Measurements from ENCODE around the gene ESAM. TPM values are rescaled to one million over a fixed set of nuclear protein-coding genes. Genes with fewer than 3 reads are reported as not detected.
A peak's percentile ranks its signal among the peaks of the same experiment; 100 is the strongest.

The ESAM gene
- total and polyA plus RNA-seq, 3 experiments from 2014 or later, result 0.35 to 0.77 TPM; not detected in 1

GRCh38 chr11:124800226-124800929 is 38.3 kb upstream of the ESAM start, which contains the start of gene MSANTD2:
TSS of gene MSANTD2 (minus strand) at chr11:124800406. CDS start at chr11:124800380, 26 bp downstream.
- H3K27ac ChIP-seq (ENCODE audit: low read depth, low read length), result peak within 1 kb of the TSS; percentile 94
- H3K4me3 ChIP-seq (ENCODE audit: low read length), result peak within 1 kb of the TSS; percentile 95
- peak; percentile 70 to 83 (median 80) for DNase-seq
- peak within 1 kb of the TSS; percentile 91 to 97 (median 93) for H3K4me3 Mint-ChIP-seq
- H3K36me3 ChIP-seq (ENCODE audit: insufficient read depth, low read length), result no peaks in the 10 kb centered on the region
- ChIA-PET CTCF (interaction anchor here (1.3 to 4.5 kb wide), 9 partner anchors 13 to 131 kb away, joined by 3 to 40 read pairs (median 6); partner anchors contain the start of genes SIAE and SPA17), POLR2A (interaction anchor here (0.5 to 2.2 kb wide), 6 partner anchors 40 to 311 kb away, joined by 3 to 7 read pairs (median 4); partner anchors contain the start of genes TBRG1 and TMEM218)
- peaks cover 25 to 43% (median 29%) of the 10 kb centered on the region in 3 donors for H3K4me1 Mint-ChIP-seq
- peaks cover 29% of the 10 kb centered on the region for H3K4me1 ChIP-seq (ENCODE audit: insufficient read depth, low read length)
- no peaks in the 10 kb centered on the region for H3K9me3 Mint-ChIP-seq
- H3K27me3 Mint-ChIP-seq, result peaks cover 0 to 2% of the 10 kb centered on the region in 2 donors
- H3K36me3 Mint-ChIP-seq, result peaks cover 0 to 8% (median 1%) of the 10 kb centered on the region in 3 donors
- no peaks in the 10 kb centered on the region for H3K27me3 ChIP-seq (ENCODE audit: insufficient read depth, low read length, poor library complexity, severe bottlenecking)
- H3K9me3 ChIP-seq (ENCODE audit: low read length), result no peaks in the 10 kb centered on the region
- H3K27ac Mint-ChIP-seq, result peak within 1 kb of the TSS; percentile 90 to 100 (median 96)

DNA sequence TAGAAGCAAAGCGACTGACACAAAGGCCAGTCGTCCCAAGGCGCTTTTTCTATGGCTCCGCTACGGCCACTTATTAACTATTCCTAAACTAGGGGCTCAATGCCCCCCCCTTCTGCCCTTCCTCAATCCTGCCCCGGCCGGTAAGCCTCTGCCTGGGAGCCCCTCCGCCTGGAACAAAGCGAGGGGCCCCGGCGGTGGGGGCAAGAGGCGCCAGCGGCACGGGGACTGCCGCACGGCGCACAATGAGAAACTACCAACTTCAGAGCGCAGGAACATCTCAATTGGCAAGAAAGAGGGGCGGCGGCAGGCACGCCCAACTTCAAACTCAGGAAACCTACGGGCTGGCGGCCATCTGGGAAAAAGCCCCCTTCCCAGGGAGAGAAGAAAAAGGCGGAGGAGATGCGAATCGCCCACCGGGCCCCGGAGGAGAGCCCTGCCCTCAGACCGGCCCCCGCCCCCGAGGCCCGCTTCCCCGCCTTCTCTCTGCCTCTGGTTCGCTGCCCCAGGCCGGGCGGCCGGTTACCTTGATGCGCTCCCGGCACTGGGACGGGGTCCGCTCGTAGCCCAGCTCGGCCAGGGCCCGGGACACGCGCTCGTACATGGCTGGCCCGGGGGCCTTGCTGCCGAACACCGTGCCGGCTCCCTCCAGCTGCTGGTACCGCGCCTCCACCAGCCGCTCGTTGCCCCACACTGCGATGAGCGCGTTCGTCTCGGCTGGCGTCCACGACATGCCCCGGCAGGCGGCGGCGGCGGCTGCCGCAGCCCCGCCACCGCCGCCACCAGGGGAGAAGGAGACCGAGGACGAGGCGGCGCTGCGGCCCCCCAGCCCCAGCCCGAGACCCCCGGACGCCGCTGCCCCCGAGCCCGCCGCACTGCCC is 37.5 kb upstream of the ESAM start:
- peaks cover 0 to 2% of the 10 kb centered on the region in 2 donors for H3K27me3 Mint-ChIP-seq
- peak overlapping the region; percentile 95 for H3K4me3 ChIP-seq (ENCODE audit: low read length)
- H3K27ac ChIP-seq (ENCODE audit: low read depth, low read length), result peak overlapping the region; percentile 94
- no peaks in the 10 kb centered on the region for H3K27me3 ChIP-seq (ENCODE audit: insufficient read depth, low read length, poor library complexity, severe bottlenecking)
- no peaks in the 10 kb centered on the region for H3K9me3 Mint-ChIP-seq
- H3K4me1 ChIP-seq (ENCODE audit: insufficient read depth, low read length), result peaks cover 29% of the 10 kb centered on the region
- peak overlapping the region; percentile 90 to 100 (median 96) for H3K27ac Mint-ChIP-seq
- no peaks in the 10 kb centered on the region for H3K9me3 ChIP-seq (ENCODE audit: low read length)
- H3K4me3 Mint-ChIP-seq, result peak overlapping the region; percentile 91 to 97 (median 93)
- peaks cover 25 to 43% (median 29%) of the 10 kb centered on the region in 3 donors for H3K4me1 Mint-ChIP-seq
- no peaks in the 10 kb centered on the region for H3K36me3 ChIP-seq (ENCODE audit: insufficient read depth, low read length)
- peak; percentile 26 to 62 (median 38) for DNase-seq
- ChIA-PET POLR2A (interaction anchor here (0.5 to 2.2 kb wide), 6 partner anchors 53 to 311 kb away, joined by 3 to 7 read pairs (median 4); partner anchors contain the start of genes TBRG1 and TMEM218), CTCF (interaction anchor here (0.9 to 4.5 kb wide), 9 partner anchors 14 to 130 kb away, joined by 3 to 40 read pairs (median 7); partner anchors contain the start of gene ROBO3)
- H3K36me3 Mint-ChIP-seq, result peaks cover 0 to 6% (median 1%) of the 10 kb centered on the region in 3 donors

DNA sequence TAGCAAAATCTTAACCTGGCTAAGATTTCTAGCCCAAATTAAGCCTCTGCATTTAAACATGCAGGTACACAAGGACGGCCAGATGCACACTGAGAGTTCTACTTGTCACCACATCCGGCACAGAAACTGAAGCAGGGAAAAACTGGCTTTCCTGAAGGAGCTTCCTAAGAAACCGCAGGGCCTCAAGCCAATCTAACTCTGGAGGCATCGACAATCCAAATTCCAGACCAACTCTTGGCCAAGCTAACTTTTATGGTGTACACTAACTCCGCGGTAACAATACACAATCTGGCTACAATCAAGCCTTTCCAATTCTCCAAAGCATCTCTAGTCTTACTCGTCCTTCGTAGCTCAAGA is 36.9 kb upstream of the ESAM start:
- peaks cover 28 to 49% (median 29%) of the 10 kb centered on the region in 3 donors for H3K4me1 Mint-ChIP-seq
- H3K27ac Mint-ChIP-seq, result peak overlapping the region; percentile 84 to 100 (median 96)
- peaks cover 0 to 6% (median 1%) of the 10 kb centered on the region in 3 donors for H3K36me3 Mint-ChIP-seq
- peaks cover 0 to 2% of the 10 kb centered on the region in 2 donors for H3K27me3 Mint-ChIP-seq
- H3K4me3 ChIP-seq (ENCODE audit: low read length), result peak overlapping the region; percentile 95
- H3K9me3 ChIP-seq (ENCODE audit: low read length), result no peaks in the 10 kb centered on the region
- H3K27ac ChIP-seq (ENCODE audit: low read depth, low read length), result peak overlapping the region; percentile 94
- ChIA-PET CTCF (interaction anchor here (0.9 to 4.5 kb wide), 7 partner anchors 16 to 155 kb away, joined by 3 to 40 read pairs (median 5); partner anchors contain the start of gene ROBO3), POLR2A (interaction anchor here (1.7 kb wide), 1 partner anchor 52 kb away, joined by 6 read pairs; no protein-coding TSS in a partner anchor)
- DNase-seq, result no peak
- H3K4me3 Mint-ChIP-seq, result peak overlapping the region; percentile 91 to 97 (median 93)
- peaks cover 29% of the 10 kb centered on the region for H3K4me1 ChIP-seq (ENCODE audit: insufficient read depth, low read length)
- no peaks in the 10 kb centered on the region for H3K36me3 ChIP-seq (ENCODE audit: insufficient read depth, low read length)
- no peaks in the 10 kb centered on the region for H3K9me3 Mint-ChIP-seq
- no peaks in the 10 kb centered on the region for H3K27me3 ChIP-seq (ENCODE audit: insufficient read depth, low read length, poor library complexity, severe bottlenecking)

DNA sequence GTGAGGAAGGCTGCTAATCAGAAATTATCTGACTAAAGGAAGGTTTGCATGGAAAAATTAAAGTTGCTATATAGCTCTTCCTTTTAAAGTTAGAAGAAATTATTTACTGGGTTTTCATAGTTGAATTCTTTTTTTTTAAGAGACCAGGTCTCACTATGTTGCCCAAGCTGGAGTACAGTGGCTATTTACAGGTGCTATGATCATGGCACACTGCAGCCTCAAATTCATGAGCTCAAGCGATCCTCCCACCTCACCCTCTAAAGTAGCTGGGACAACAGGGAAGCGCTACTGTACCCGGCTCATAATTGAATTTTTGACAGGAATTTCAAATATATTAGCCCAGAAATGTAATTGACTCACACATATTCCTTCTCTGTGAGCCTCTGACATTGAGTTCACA is 34.2 kb upstream of the ESAM start:
- DNase-seq, result no peak
- ChIA-PET POLR2A (no interaction called here), CTCF (interaction anchor here (3.7 kb wide), 1 partner anchor 126 kb away, joined by 24 read pairs; no protein-coding TSS in a partner anchor)
- H3K27ac Mint-ChIP-seq, result peak overlapping the region in 1 of 8 donors; percentile 54
- H3K9me3 Mint-ChIP-seq, result no peaks in the 10 kb centered on the region
- peaks cover 0 to 2% of the 10 kb centered on the region in 2 donors for H3K27me3 Mint-ChIP-seq
- no peaks in the 10 kb centered on the region for H3K36me3 ChIP-seq (ENCODE audit: insufficient read depth, low read length)
- H3K4me3 Mint-ChIP-seq, result no peak overlapping the region
- H3K4me1 Mint-ChIP-seq, result peaks cover 40 to 59% (median 42%) of the 10 kb centered on the region in 3 donors
- no peak overlapping the region for H3K27ac ChIP-seq (ENCODE audit: low read depth, low read length)
- H3K9me3 ChIP-seq (ENCODE audit: low read length), result no peaks in the 10 kb centered on the region
- H3K36me3 Mint-ChIP-seq, result peaks cover 0 to 10% (median 0%) of the 10 kb centered on the region in 3 donors
- H3K4me3 ChIP-seq (ENCODE audit: low read length), result no peak overlapping the region
- peaks cover 28% of the 10 kb centered on the region for H3K4me1 ChIP-seq (ENCODE audit: insufficient read depth, low read length)
- H3K27me3 ChIP-seq (ENCODE audit: insufficient read depth, low read length, poor library complexity, severe bottlenecking), result no peaks in the 10 kb centered on the region

DNA sequence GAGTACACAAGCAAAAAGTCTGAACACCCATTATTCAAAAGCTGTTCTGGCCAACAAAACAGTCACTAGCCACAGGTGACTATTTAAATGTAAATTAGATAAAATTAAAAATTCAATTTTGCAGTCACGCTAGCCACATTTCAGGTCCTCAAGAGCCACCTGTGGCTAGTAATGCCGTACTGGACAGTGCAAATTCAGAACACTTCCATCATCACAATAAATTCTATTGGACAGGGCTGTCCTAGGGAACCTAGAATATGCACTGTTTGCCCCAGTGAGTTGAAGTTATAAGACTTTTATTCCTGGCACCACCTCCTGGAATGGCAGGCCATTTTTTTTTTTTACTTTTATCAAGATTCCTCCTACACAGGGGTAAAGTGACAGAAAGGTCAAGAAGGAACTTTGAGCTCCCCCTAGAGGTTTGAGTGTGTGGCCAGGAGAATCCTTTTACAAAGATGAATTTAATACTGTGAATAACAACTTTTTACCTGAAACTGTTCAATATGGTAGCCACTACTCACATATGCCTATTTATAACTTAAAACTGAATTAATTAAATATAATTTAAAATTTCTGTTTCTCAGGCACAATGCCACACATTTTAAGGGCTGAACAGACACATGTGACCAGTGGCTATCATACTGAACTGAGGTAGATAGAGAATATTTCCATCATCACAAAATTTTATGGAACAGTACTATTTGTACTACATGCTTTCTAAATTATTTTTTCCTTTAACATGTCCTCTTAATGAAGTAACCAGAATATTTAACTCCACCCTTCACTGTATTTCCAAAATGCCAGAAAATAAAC is 31.6 kb upstream of the ESAM start:
- Histone ChIP-seq H3K27ac (ENCODE audit: low read depth, low read length) (no peak overlapping the region), H3K9me3 (ENCODE audit: low read length) (no peaks in the 10 kb centered on the region), H3K4me1 (ENCODE audit: insufficient read depth, low read length) (peaks cover 13% of the 10 kb centered on the region), H3K4me3 (ENCODE audit: low read length) (no peak overlapping the region), H3K27me3 (ENCODE audit: insufficient read depth, low read length, poor library complexity, severe bottlenecking) (no peaks in the 10 kb centered on the region), H3K36me3 (ENCODE audit: insufficient read depth, low read length) (no peaks in the 10 kb centered on the region)
- Mint-ChIP-seq H3K4me3 (no peak overlapping the region), H3K4me1 (peaks cover 32 to 62% (median 45%) of the 10 kb centered on the region in 3 donors), H3K27me3 (no peaks in the 10 kb centered on the region), H3K27ac (no peak overlapping the region), H3K36me3 (peaks cover 0 to 3% (median 0%) of the 10 kb centered on the region in 3 donors), H3K9me3 (no peaks in the 10 kb centered on the region)
- POLR2A ChIA-PET, result no interaction called here
- CTCF ChIA-PET, result interaction anchor here (1.1 to 3.7 kb wide), 9 partner anchors 9 to 133 kb away, joined by 3 to 24 read pairs (median 4); no protein-coding TSS in a partner anchor
- peak in 2 of 5 donors; percentile 17 to 33 for DNase-seq

DNA sequence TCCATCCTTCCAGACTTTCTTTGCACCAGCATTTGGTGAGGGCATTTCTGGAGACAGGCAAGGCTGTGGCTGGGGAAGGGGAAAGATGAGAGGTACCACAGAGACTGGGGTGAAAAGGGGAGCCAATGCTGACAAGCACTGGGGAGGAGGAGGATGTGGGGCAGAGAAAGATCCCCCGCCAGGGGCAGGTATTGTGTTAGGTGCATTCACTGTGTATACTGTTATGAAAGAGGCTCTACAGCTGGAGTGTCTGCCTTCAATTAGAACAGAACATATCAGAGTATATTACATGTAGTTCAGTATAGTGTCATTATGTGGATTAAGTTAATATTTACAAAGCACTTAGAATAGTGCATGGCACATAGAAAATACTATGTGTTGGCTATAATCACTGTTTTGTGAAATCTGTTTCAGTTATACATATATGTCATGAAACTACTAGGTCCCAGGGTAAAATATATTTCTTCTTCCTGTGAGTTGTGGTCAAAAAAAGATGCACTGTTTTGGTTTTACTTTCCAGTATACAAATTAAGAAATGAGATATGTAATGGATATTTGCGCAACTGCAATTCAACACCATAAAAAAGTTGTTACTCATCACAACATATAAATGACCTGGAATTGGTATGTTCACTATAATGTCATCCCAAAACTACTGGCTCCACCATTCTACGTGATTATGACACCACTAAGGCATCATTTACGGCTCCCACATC is 29.7 kb upstream of the ESAM start:
- Histone ChIP-seq H3K27me3 (ENCODE audit: insufficient read depth, low read length, poor library complexity, severe bottlenecking) (no peaks in the 10 kb centered on the region), H3K4me1 (ENCODE audit: insufficient read depth, low read length) (no peaks in the 10 kb centered on the region), H3K36me3 (ENCODE audit: insufficient read depth, low read length) (no peaks in the 10 kb centered on the region), H3K9me3 (ENCODE audit: low read length) (no peaks in the 10 kb centered on the region), H3K27ac (ENCODE audit: low read depth, low read length) (no peak overlapping the region), H3K4me3 (ENCODE audit: low read length) (no peak overlapping the region)
- no peak for DNase-seq
- CTCF ChIA-PET, result interaction anchor here (3.4 kb wide), 1 partner anchor 28 kb away, joined by 14 read pairs; no protein-coding TSS in a partner anchor
- Mint-ChIP-seq H3K9me3 (no peaks in the 10 kb centered on the region), H3K4me1 (peaks cover 22 to 50% (median 39%) of the 10 kb centered on the region in 3 donors), H3K36me3 (peaks cover 0 to 3% (median 0%) of the 10 kb centered on the region in 3 donors), H3K4me3 (no peak overlapping the region), H3K27ac (peak overlapping the region in 2 of 8 donors; percentile 56 to 66), H3K27me3 (no peaks in the 10 kb centered on the region)
- POLR2A ChIA-PET, result interaction anchor here (0.5 kb wide), 1 partner anchor 46 kb away, joined by 3 read pairs; no protein-coding TSS in a partner anchor
